ENCODE data around the gene SLC17A2. TPM values are rescaled to one million over a fixed set of nuclear protein-coding genes. Genes with fewer than 3 reads are reported as not detected.

SLC17A2 gene
- total and polyA plus RNA-seq, 2 of the 8 experiments (the other 6 are each of a cell fraction or from before 2014, with no cell fraction given), result not detected

DNA sequence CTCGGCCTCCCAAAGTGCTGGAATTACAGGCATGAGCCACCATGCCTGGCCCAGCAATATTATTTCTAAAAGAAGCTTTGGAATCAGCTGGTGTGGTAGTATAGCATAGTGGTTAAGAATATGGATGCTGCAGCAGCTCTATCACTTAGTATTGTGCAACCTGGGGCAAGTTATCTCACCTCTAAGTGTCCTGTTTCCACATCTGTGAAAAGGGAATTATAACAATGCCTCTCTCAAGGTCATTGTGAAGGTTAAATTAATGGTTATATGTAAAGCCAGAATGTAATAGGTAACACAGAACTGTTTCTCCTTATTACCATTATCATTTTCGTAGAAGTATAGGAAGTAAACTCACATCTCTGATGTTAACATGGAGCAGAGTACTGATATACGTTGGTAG lies 14.2 kb downstream of the SLC17A2 start (continued):
- TF ChIP-seq BACH1 (IDR thresholded peaks at IDR 0.05; ENCODE audit: low read length) (no peak), CTBP2 (IDR thresholded peaks at IDR 0.05; ENCODE audit: borderline replicate concordance, insufficient read depth, insufficient read length, low read length) (no peak), KDM4A (IDR thresholded peaks at IDR 0.05; ENCODE audit: low read depth, low read length, severe bottlenecking) (no peak), CREB1 (IDR thresholded peaks at IDR 0.05) (no peak)

Measured in H1 (cell line).